Progenitor cell of endocrine pancreas (in vitro differentiated cells): Measurements from ENCODE around the gene PDCD6IP. TPM values are rescaled to one million over a fixed set of nuclear protein-coding genes. Genes with fewer than 3 reads are reported as not detected.
"Not testable (repeated sequence)": the region's sequence is repeated elsewhere in the genome, so short reads cannot be mapped to it uniquely, and the experiment has no call there.

Source experiments
- DNase-seq: peaks from one replicate; pipeline ENCODE4 v3.0.0; 2021; ENCODE audit warnings: low spot score; ENCODE audit not compliant: unreplicated experiment
- H3K27ac Mint-ChIP-seq: 2 replicates; pipeline ENCODE4 v1.8.0; 2021; ENCODE audit warnings: mild to moderate bottlenecking, moderate library complexity, mixed read lengths
- H3K27me3 Mint-ChIP-seq: 2 replicates; pipeline ENCODE4 v1.8.0; 2021; ENCODE audit warnings: mixed read lengths
- H3K36me3 Mint-ChIP-seq: 2 replicates; pipeline ENCODE4 v1.8.0; 2022; ENCODE audit warnings: mixed read lengths; ENCODE audit not compliant: insufficient read depth
- H3K4me1 Mint-ChIP-seq: 2 replicates; pipeline ENCODE4 v1.8.0; 2021; ENCODE audit warnings: low read depth, mixed read lengths
- H3K4me3 Mint-ChIP-seq: 2 replicates; pipeline ENCODE4 v1.8.0; 2021; ENCODE audit warnings: low read depth, mild to moderate bottlenecking, moderate library complexity, mixed read lengths
- H3K9me3 Mint-ChIP-seq: 2 replicates; pipeline ENCODE4 v1.8.0; 2021; ENCODE audit warnings: low read depth, mixed read lengths
- CTCF ChIP-seq: fragments of 200-600 bp; sonication (generic); IDR thresholded peaks from one replicate; pipeline ENCODE4 v1.5.0; 2021; ENCODE audit warnings: antibody characterized with exemption, mild to moderate bottlenecking; ENCODE audit not compliant: unreplicated experiment
- total RNA-seq: library from RNA; stranded (reverse); gene quantifications from 2 replicates; pipeline ENCODE4 v1.2.1, GENCODE V29; 2021

The PDCD6IP gene
- total RNA-seq, 1 donor from 2014 or later = 113 TPM

DNA sequence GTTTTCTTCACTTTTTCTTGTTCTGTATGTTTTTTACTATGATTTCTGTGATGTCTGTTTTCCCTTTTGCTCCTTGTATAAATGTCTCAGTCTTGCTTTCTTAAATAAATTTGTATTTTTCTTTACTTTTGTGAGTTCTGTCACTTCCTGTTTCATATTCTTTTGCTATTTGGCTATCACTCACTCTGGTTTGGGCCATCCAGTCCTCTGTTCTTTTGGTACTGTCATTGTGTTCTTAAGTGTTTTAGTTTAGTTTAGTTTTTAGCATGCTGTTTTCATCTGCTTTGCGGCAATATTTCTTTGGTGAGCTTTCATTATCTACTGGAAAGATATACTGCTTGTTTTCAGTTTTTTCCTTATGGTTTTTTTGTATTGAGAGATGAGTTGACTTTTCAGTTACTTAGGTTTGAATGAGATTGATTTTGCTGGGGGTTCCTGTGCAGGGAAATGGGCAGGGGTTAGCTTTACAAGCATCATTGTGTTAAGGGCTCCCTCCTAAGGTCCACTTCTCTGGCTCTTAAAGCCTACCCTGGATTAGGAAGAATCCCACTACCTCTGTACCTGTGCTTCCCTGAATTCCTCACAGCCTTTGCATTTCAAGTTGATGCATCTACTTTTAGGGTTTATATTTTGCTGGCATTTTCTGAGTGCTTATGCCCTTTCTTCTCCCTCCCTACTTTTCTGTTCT is 35.1 kb downstream of the PDCD6IP start:
- DNase-seq = no peak
- Mint-ChIP-seq H3K4me3 (no peak overlapping the region), H3K4me1 (no peaks in the 10 kb centered on the region), H3K36me3 (peaks cover 11% of the 10 kb centered on the region), H3K27me3 (no peaks in the 10 kb centered on the region), H3K27ac (no peak overlapping the region), H3K9me3 (no peaks in the 10 kb centered on the region)
- TF ChIP-seq CTCF = no peak

- Mint-ChIP-seq H3K27me3 (no peaks in the 10 kb centered on the region), H3K9me3 (no peaks in the 10 kb centered on the region), H3K36me3 (peaks cover 10% of the 10 kb centered on the region), H3K27ac (no peak overlapping the region), H3K4me3 (no peak overlapping the region), H3K4me1 (no peaks in the 10 kb centered on the region)
- no peak for DNase-seq
- TF ChIP-seq CTCF = no peak
Observed at GRCh38 chr3:33834096-33834453, 35.6 kb downstream of the PDCD6IP start.

DNA sequence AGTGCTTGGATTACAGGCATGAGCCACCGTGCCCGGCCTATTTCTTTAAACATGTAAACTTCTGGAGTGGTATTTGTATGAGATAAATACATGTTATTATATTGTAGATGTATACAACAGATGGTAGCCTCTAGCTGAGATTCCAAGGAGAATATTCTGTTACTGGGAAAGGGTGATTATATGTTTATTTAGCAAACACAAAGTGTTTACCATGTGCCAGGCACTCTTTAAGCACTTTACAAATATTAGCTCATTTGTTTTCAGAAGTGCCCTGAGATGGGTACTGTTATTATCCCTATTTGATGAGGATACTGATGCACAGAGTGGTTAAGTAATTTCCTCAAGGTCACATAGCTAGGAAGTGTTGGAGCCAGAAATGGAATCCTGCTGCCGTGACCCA is 38.8 kb downstream of the PDCD6IP start:
- H3K4me3 Mint-ChIP-seq, DNase-seq, H3K27me3 Mint-ChIP-seq, H3K27ac Mint-ChIP-seq, H3K4me1 Mint-ChIP-seq, H3K9me3 Mint-ChIP-seq: not testable (repeated sequence)
- peaks cover 13% of the 10 kb centered on the region for H3K36me3 Mint-ChIP-seq

GRCh38 chr3:33839283-33839682 is 40.9 kb downstream of the PDCD6IP start:
- Mint-ChIP-seq H3K36me3 (peaks cover 13% of the 10 kb centered on the region), H3K4me3 (no peak overlapping the region), H3K27ac (no peak overlapping the region), H3K27me3 (no peaks in the 10 kb centered on the region), H3K9me3 (no peaks in the 10 kb centered on the region), H3K4me1 (no peaks in the 10 kb centered on the region)
- DNase-seq = no peak
- TF ChIP-seq CTCF = no peak

GRCh38 chr3:33840179-33840578 is 41.7 kb downstream of the PDCD6IP start:
- H3K9me3 Mint-ChIP-seq = no peaks in the 10 kb centered on the region
- no peak for DNase-seq
- no peak overlapping the region for H3K27ac Mint-ChIP-seq
- H3K27me3 Mint-ChIP-seq = no peaks in the 10 kb centered on the region
- peaks cover 13% of the 10 kb centered on the region for H3K36me3 Mint-ChIP-seq
- TF ChIP-seq CTCF = no peak
- H3K4me1 Mint-ChIP-seq = no peaks in the 10 kb centered on the region
- no peak overlapping the region for H3K4me3 Mint-ChIP-seq

DNA sequence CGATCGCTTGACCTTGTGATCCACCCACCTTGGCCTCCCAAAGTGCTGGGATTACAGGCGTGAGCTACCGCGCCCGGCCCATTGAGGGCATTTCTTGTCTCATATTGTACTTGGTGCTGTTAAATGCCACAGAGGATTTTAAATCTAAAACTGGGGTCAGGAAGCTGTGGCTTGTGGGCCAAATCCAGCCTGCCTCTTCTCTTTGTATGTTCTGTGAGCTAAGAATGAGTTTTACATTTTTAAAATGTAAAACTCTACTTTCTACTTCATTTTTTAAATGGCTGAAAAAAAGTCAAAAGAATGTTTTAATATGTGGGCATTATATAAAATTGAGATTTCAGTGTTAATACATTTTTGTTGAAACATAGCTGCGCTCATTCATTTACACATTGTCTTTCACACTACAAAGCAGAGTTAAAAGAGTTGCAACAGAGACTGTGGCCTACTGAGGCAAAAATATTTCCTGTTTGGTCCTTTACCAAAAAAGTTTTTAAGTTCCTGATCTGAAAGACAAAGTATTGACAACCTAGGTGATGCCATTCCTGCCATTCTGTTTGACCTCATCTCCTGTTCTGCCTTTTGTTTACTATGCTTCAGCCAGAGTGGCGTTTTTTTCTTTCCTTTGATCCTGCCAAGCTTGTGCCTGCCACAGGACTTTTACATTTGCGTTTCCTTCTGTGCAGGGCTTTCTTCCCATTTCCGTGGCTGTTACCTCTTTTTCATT is 50.4 kb downstream of the PDCD6IP start:
- no peak for DNase-seq

DNA sequence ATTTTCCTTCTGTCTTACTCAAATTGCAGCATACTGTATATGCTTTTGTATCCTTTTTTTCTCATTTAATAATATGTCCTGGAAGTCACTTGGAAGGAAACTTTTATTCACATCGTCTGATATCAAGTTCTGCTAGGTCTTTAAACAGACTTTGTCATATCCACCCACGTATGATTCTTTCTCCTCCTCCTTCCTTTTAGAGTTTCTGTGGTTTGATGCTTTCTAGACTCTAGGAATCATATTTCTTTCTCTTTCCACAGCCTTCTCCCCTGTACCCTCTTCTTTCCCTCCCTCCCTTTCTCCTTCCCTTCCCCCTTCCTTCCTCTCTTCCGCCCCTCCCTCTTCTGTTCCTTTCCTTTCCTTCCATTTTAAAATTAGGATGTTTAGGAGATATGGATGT is 52.2 kb downstream of the PDCD6IP start:
- not testable (repeated sequence) for H3K9me3 Mint-ChIP-seq, H3K27ac Mint-ChIP-seq, H3K4me3 Mint-ChIP-seq, H3K27me3 Mint-ChIP-seq, DNase-seq
- Mint-ChIP-seq H3K4me1 (peaks cover 15% of the 10 kb centered on the region), H3K36me3 (peaks cover 15% of the 10 kb centered on the region)

More for the DNA sequence above, 50.4 kb downstream of the PDCD6IP start:
- H3K4me3 Mint-ChIP-seq = no peak overlapping the region
- peaks cover 9% of the 10 kb centered on the region for H3K36me3 Mint-ChIP-seq
- H3K4me1 Mint-ChIP-seq = peaks cover 4% of the 10 kb centered on the region
- H3K27me3 Mint-ChIP-seq = no peaks in the 10 kb centered on the region
- H3K9me3 Mint-ChIP-seq = no peaks in the 10 kb centered on the region
- TF ChIP-seq CTCF = no peak
- H3K27ac Mint-ChIP-seq = no peak overlapping the region

DNA sequence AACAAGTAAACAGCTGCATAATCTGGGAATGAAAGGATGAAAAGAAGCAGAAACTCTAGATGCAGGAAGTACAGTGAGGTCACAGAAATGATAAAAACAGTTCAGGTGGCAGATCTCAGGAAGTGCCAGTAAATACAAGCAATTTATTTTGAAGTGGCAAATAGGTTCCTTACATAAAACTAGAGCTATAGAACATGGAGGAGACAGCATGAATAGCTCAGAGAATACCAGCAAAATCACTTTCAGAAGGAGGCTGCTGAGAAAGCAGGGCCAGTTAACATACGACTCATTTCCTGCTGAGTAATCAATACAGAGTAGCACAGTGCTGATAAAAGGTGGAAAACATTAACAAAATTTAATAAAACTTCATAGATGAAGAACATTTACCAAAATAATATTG is 57.0 kb downstream of the PDCD6IP start:
- not testable (repeated sequence) for H3K27me3 Mint-ChIP-seq, H3K4me3 Mint-ChIP-seq, H3K9me3 Mint-ChIP-seq, DNase-seq
- H3K36me3 Mint-ChIP-seq = peaks cover 31% of the 10 kb centered on the region
- H3K4me1 Mint-ChIP-seq = peaks cover 17% of the 10 kb centered on the region
- peak overlapping the region; percentile 29 for H3K27ac Mint-ChIP-seq
